ENCODE data around the gene ADAMTS7. TPM values are rescaled to one million over a fixed set of nuclear protein-coding genes. Genes with fewer than 3 reads are reported as not detected.
A peak's percentile ranks its signal among the peaks of the same experiment; 100 is the strongest.
"Not testable (repeated sequence)": the region's sequence is repeated elsewhere in the genome, so short reads cannot be mapped to it uniquely, and the experiment has no call there.

The ADAMTS7 gene
- total RNA-seq, 3 donors from 2014 or later: 1.3 to 5.7 (median 1.8) TPM

DNA sequence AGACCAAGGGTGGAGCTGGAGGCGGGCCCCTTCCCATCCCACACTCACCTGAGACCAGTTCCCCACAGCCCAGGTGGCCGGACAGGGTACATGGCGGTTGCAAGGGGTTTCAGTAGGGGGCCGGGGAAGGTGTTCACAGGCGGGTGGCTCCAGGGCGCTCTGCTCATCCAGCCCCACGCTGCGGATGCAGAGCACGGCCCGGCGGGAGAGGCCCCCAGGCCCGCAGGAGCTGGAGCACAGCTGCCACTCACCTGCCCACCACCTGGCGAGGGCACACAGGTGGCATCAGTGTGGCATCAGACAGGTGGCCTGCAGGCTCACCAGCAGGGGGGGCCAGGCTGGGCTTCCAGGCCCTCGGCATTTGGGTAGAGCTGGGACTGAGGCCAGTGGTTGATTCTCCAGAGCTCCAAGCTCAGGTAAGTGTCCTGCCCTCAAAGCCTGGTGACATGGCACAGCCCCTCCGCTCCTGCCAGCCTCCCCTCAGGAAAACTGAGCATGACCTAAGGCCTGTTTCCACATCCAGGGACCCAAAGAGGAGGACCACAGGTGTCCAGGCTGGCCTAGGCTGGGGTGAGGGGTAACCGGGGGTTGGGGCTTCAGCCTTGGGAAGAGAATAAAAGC is 43.8 kb downstream of the ADAMTS7 start:
- ATAC-seq: no peak

DNA sequence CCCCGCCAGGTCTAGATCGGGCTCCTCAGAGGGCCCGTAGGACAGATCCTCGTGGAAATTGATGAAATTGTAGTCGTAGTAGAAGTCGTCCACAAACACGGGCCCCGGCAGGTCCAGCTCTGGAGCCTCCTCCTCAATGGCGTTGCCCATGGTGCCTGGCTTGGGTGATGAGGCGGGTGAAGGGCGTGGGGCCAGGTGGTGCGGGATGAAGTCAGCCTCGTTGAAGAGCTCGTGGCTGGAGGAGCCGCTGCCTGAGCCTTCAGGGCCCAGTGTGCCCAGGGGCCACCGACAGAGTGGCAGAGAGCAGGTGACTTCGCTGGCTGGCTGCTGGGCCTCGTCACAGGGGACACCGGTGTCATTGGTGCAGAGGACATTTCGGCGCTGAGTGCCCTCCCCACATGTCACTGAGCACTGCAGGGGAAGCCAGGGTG is 44.6 kb downstream of the ADAMTS7 start:
- H3K4me3 ChIP-seq; H3K4me1 ChIP-seq (ENCODE audit: low read depth); ATAC-seq; H3K36me3 ChIP-seq (ENCODE audit: low read depth); intact Hi-C loops (cut with DNase I, micrococcal nuclease); H3K9me3 ChIP-seq: not testable (repeated sequence)
- DNase-seq: peak in 1 of 3 donors; percentile 10

More for the DNA sequence above, 43.8 kb downstream of the ADAMTS7 start:
- Histone ChIP-seq H3K4me1 (ENCODE audit: low read depth) (no peaks in the 10 kb centered on the region), H3K4me3 (no peak overlapping the region), H3K9me3 (no peaks in the 10 kb centered on the region), H3K36me3 (ENCODE audit: low read depth) (no peaks in the 10 kb centered on the region)
- TF ChIP-seq, protein P1, sequence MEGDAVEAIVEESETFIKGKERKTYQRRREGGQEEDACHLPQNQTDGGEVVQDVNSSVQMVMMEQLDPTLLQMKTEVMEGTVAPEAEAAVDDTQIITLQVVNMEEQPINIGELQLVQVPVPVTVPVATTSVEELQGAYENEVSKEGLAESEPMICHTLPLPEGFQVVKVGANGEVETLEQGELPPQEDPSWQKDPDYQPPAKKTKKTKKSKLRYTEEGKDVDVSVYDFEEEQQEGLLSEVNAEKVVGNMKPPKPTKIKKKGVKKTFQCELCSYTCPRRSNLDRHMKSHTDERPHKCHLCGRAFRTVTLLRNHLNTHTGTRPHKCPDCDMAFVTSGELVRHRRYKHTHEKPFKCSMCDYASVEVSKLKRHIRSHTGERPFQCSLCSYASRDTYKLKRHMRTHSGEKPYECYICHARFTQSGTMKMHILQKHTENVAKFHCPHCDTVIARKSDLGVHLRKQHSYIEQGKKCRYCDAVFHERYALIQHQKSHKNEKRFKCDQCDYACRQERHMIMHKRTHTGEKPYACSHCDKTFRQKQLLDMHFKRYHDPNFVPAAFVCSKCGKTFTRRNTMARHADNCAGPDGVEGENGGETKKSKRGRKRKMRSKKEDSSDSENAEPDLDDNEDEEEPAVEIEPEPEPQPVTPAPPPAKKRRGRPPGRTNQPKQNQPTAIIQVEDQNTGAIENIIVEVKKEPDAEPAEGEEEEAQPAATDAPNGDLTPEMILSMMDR (IDR thresholded peaks at IDR 0.05): no peak
- intact Hi-C loops (cut with DNase I, micrococcal nuclease): no loop called here
- DNase-seq: peak in 1 of 3 donors; percentile 20

DNA sequence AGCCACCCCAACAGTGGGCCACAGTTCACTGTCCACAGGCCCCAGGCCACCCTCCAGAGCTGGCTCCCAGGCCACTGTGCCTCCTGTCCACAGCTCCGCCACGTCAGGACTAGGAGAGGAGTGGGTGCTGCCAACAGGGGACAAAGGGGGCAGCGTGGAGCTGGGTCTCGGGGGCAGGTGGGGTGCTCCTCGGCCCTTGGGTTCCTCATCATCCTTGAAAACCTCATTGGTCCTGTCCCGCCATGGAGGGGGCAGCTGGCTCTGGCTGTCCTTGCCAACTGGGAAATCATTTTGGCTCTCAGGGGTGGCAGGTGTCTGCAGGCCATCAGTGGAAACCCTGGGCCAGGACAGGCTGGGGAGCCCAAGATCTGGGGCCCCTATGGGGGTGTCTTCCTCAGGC is 45.2 kb downstream of the ADAMTS7 start:
- no peak for DNase-seq

DNA sequence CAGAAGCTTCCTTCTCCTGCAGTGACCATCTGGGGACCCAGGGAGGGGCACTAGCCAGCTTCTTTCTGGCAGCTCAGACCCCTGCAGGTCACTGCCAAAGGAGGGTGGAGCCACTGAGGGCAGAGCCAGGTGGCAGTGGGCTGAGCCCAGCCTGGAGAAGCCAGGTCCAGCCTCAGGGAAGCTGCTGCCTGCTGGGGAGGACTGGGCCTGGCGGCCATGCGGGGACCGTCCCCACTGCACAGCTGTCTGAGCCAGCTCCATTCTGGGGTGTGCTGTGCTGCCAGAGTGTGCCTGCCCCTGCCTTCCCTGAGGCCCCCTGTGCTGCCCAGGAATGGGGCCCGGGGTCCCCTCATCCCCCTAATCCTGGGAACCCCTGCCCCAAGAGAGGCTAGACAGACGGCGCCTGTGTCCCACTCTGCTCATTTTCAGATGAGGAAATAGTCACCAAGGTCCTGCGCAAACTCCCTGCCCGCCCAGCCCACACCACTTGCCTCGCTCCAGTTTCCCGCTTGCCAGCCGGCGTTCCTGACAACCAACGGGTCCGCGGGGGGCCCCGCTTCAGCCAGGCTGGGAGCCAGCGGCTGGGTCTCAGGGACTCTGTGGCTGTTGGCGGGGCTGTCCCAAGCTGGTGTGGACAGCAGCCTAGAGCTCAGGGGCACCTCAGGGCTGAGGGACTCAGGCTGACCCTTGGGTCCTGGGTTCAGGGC is 46.0 kb downstream of the ADAMTS7 start:
- ATAC-seq; H3K9me3 ChIP-seq; H3K36me3 ChIP-seq (ENCODE audit: low read depth); intact Hi-C loops (cut with DNase I, micrococcal nuclease); H3K4me3 ChIP-seq; DNase-seq; H3K4me1 ChIP-seq (ENCODE audit: low read depth): not testable (repeated sequence)

More for the DNA sequence above, 45.2 kb downstream of the ADAMTS7 start:
- TF ChIP-seq, protein P1 (IDR thresholded peaks at IDR 0.05): no peak
- Histone ChIP-seq H3K9me3 (no peaks in the 10 kb centered on the region), H3K4me1 (ENCODE audit: low read depth) (no peaks in the 10 kb centered on the region), H3K36me3 (ENCODE audit: low read depth) (no peaks in the 10 kb centered on the region), H3K4me3 (no peak overlapping the region)
- ATAC-seq: no peak
- intact Hi-C loops (cut with DNase I, micrococcal nuclease): no loop called here

DNA sequence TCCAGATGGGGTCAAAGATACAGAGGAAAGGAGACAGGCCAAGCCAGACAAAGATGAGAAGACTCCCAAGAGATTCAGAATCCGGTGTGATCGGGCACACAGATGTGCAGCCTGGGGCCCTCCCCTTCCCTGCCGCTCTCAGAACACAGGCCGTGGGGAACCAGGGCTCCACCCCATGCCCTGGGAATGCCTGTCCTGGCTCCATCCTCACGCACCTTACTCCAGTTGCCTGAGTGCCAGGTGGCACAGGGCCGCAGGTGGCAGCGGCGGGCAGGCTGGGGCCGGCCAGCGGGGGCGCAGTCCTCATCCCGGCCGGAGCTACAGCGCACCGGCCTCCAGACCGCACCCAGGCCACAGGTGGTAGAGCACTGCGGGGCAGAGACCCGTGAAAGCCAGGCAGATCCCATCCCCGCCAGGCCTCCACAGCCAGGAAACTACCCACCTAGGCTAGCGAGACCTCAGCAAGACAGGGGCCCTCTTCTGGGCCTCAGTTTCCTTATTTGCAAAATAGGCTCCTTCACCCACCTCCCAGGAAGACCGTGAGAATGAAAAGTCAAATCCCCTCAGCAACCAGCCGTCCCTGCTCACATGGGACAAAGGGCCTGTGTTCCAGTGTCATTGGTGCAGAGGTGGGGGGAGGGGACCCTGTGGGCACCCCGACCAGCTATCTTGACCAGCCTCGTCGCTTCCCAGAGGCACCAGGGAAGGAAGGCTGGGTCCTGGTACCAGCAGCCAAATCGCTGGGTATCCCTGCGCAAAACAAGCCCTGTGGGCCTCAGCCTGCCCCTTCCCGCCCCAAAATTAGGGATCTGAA is 46.7 kb downstream of the ADAMTS7 start:
- DNase-seq; intact Hi-C loops (cut with DNase I, micrococcal nuclease); H3K4me1 ChIP-seq (ENCODE audit: low read depth); H3K4me3 ChIP-seq; H3K36me3 ChIP-seq (ENCODE audit: low read depth); H3K9me3 ChIP-seq: not testable (repeated sequence)
- peak; percentile 39 for ATAC-seq

DNA sequence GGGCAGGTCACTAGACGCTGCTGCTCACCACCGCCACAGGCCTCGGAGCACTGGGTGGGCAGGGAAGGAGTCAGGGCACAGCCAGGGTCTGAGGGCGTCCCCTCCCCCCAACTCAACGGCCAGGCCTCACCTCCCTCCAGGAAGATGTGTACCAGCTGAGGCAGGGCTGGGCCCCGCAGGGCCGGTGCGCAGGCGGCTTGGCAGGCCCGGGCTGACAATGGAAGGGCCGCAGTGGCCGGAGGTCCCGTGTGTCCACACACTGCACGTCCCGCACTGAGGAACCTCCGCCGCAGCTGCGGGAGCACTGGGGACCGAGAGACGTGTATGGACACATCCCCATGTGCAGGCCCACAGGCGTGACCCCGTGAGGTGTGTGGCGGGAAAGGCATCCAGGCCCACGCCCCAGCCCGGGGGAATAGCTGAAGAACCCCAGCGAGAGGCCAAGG is 47.4 kb downstream of the ADAMTS7 start:
- no peaks in the 10 kb centered on the region for H3K9me3 ChIP-seq
- DNase-seq: no peak
- intact Hi-C loops (cut with DNase I, micrococcal nuclease): no loop called here
- TF ChIP-seq, protein P1 (IDR thresholded peaks at IDR 0.05): no peak
- no peak for ATAC-seq
- no peaks in the 10 kb centered on the region for H3K36me3 ChIP-seq (ENCODE audit: low read depth)
- H3K4me1 ChIP-seq (ENCODE audit: low read depth): no peaks in the 10 kb centered on the region
- no peak overlapping the region for H3K4me3 ChIP-seq
